GM12878 (cell line): ENCODE results near the gene NT5DC3. TPM values are rescaled to one million over a fixed set of nuclear protein-coding genes. Genes with fewer than 3 reads are reported as not detected.

Source experiments
- ATAC-seq: fragments of 200-7000 bp; cut with Tn5 transposase; 3 replicates; pipeline ENCODE4 v1.9.1; 2020; ENCODE audit warnings: mild to moderate bottlenecking, moderate library complexity
- BruUV-seq: library from RNA; stranded (reverse); fragments of 400-500 nt; replicated peaks from 2 replicates; lab custom pipeline; 2021; lab: Mats Ljungman, UMichigan
- CTCF ChIA-PET: fragments of 300-600 bp; sonication (Branson Sonifier 250); formaldehyde crosslinking; extraction: SDS; loops from one replicate; lab custom pipeline; 2021; ENCODE audit warnings: inconsistent platforms; lab: Yijun Ruan, JAX
- POLR2A ChIA-PET: fragments of 350-600 bp; formaldehyde crosslinking; extraction: SDS; loops from one replicate; lab custom pipeline; 2021; ENCODE audit warnings: inconsistent platforms; lab: Charles Lee
- RAD21 ChIA-PET: fragments of 300-600 bp; sonication (Branson Sonifier 250); formaldehyde crosslinking; loops from one replicate; lab custom pipeline; 2023; ENCODE audit warnings: antibody characterized with exemption; ENCODE audit not compliant: unreplicated experiment; lab: Charles Lee
- SMC1A ChIA-PET: fragments of 300-600 bp; sonication (Branson Sonifier 250); formaldehyde crosslinking; loops from one replicate; lab custom pipeline; 2023; ENCODE audit not compliant: unreplicated experiment, uncharacterized antibody; lab: Charles Lee
- DNase-seq: peaks from one replicate; pipeline ENCODE4 v3.0.0-alpha.2; 2011; ENCODE audit warnings: low read depth, low spot score
- FAIRE-seq: peaks from 3 replicates; lab custom pipeline; 2011; peaks lifted over from hg19 to GRCh38; lab: Jason Lieb, UNC
- H2AFZ ChIP-seq: 2 replicates; pipeline ENCODE4 v1.6.0; 2011; ENCODE audit warnings: low read depth, low read length, control low read depth; ENCODE audit not compliant: control insufficient read depth
- H3K27ac ChIP-seq: 2 replicates; pipeline ENCODE4 v1.5.1; 2011; ENCODE audit warnings: control low read depth; ENCODE audit not compliant: control insufficient read depth, insufficient read depth
- H3K27me3 ChIP-seq, 2 experiments: replicated peaks in 1 of 2; 2 replicates each; pipeline versions ENCODE4 v1.6.0 to v1.6.1; 2011; ENCODE audit warnings: low read length in 1 of 2; ENCODE audit not compliant: control insufficient read depth in 2 of 2, insufficient read depth in 2 of 2
- H3K36me3 ChIP-seq, 2 experiments: 2 replicates each; pipeline ENCODE4 v1.5.1; 2011; ENCODE audit warnings: low read length in 1 of 2; ENCODE audit not compliant: control insufficient read depth in 2 of 2, insufficient read depth in 2 of 2
- H3K4me1 ChIP-seq: 2 replicates; pipeline ENCODE4 v1.6.1; 2011; ENCODE audit warnings: mild to moderate bottlenecking, low read length, moderate library complexity, mixed read lengths; ENCODE audit not compliant: control insufficient read depth, insufficient read depth
- H3K4me2 ChIP-seq: 2 replicates; pipeline ENCODE4 v1.6.0; 2011; ENCODE audit warnings: control low read depth; ENCODE audit not compliant: control insufficient read depth, insufficient read depth
- H3K4me3 ChIP-seq: fragments of 200-600 bp; sonication (generic); 2 replicates; pipeline ENCODE4 v1.5.1; 2016
- H3K79me2 ChIP-seq: 2 replicates; pipeline ENCODE4 v1.6.0; 2011; ENCODE audit warnings: low read length; ENCODE audit not compliant: control insufficient read depth, insufficient read depth
- H3K9ac ChIP-seq: 2 replicates; pipeline ENCODE4 v1.8.0; 2011; ENCODE audit warnings: low read length, control low read depth, mixed read lengths; ENCODE audit not compliant: control insufficient read depth, insufficient read depth
- H3K9me3 ChIP-seq: replicated peaks from 3 replicates; pipeline ENCODE4 v1.5.1; 2011; ENCODE audit warnings: mild to moderate bottlenecking, low read length; ENCODE audit not compliant: control insufficient read depth, insufficient read depth
- H4K20me1 ChIP-seq: 2 replicates; pipeline ENCODE4 v1.6.0; 2011; ENCODE audit not compliant: control insufficient read depth, insufficient read depth
- HDAC2 ChIP-seq: fragments of 200-600 bp; sonication (generic); IDR thresholded peaks from 2 replicates; pipeline ENCODE4 v1.6.1; 2017
- HDGF ChIP-seq: fragments of 450-650 bp; IDR thresholded peaks from 2 replicates; pipeline ENCODE4 v1.6.1; 2016; ENCODE audit warnings: antibody characterized with exemption
- NBN ChIP-seq: fragments of 450-650 bp; IDR thresholded peaks from 2 replicates; pipeline ENCODE4 v1.6.1; 2016
- NFXL1 ChIP-seq: fragments of 450-650 bp; IDR thresholded peaks from 2 replicates; pipeline ENCODE4 v1.6.1; 2017; ENCODE audit warnings: antibody characterized with exemption, mild to moderate bottlenecking, borderline replicate concordance
- POLR2AphosphoS5 ChIP-seq: IDR thresholded peaks from 2 replicates; pipeline ENCODE4 v1.6.1; 2011; ENCODE audit warnings: mild to moderate bottlenecking, low read length, inconsistent platforms
- RBBP5 ChIP-seq: fragments of 200-600 bp; sonication (generic); conservative IDR thresholded peaks from 2 replicates; pipeline ENCODE4 v1.6.1; 2016
- YBX1 ChIP-seq: fragments of 450-650 bp; IDR thresholded peaks from 2 replicates; pipeline ENCODE4 v1.6.1; 2016; ENCODE audit warnings: antibody characterized with exemption
- ZNF217 ChIP-seq: fragments of 450-650 bp; IDR thresholded peaks from 2 replicates; pipeline ENCODE4 v1.6.1; 2017; ENCODE audit warnings: antibody characterized with exemption, mild to moderate bottlenecking
- ZSCAN29 ChIP-seq: fragments of 450-650 bp; IDR thresholded peaks from 2 replicates; pipeline ENCODE4 v1.6.1; 2017; ENCODE audit warnings: mild to moderate bottlenecking, moderate library complexity
- WGBS: methylation state at CpG from one replicate; pipeline ENCODE4 v1.1.6; 2016; ENCODE audit warnings: low lambda C conversion rate; ENCODE audit not compliant: insufficient replicate concordance, insufficient coverage; ENCODE audit errors: missing lambda C conversion rate; 5-methylcytosine and 5-hydroxymethylcytosine counted together
- in situ Hi-C: fragments of 300-500 bp; cut with MboI; formaldehyde crosslinking; loops from 9 replicates; pipeline ENCODE4 v1.14.3; 2018; ENCODE audit warnings: mixed read lengths
- intact Hi-C: fragments of 100-400 bp; cut with micrococcal nuclease; formaldehyde crosslinking; loops from one replicate; pipeline ENCODE4 v1.14.2; 2022; ENCODE audit not compliant: unreplicated experiment
- polyA plus RNA-seq, 11 experiments: library from polyadenylated mRNA; depleted of rRNA in 4 of 11; unstranded in 6 of 11; stranded (reverse) in 5 of 11; fragments of >200 nt; fragmentation: Nextera tagmentation in 4 of 11; fragmentation: Illumina TruSeq in 1 of 11; extraction: Ambion mirVana in 4 of 11; extraction: Trizol in 1 of 11; gene quantifications; 1 replicate in 1 of 11; 2 replicates in 10 of 11; pipeline versions ENCODE4 v1.2.1 to v1.2.3, GENCODE V29; 2011 to 2016; ENCODE audit warnings: inconsistent platforms in 2 of 11, missing spikeins in 2 of 11, low read depth in 1 of 11
- total RNA-seq, 4 experiments: library from RNA; depleted of rRNA in 3 of 4; stranded (reverse); fragments of >200 nt in 3 of 4; fragmentation: Illumina TruSeq in 1 of 4; extraction: Trizol in 1 of 4; gene quantifications; 2 replicates each; pipeline versions ENCODE4 v1.2.1 to v1.2.3, GENCODE V29; 2013 to 2021
- TF ChIP-seq, protein P1 (sequence below): fragments of 450-650 bp; IDR thresholded peaks from 2 replicates; pipeline ENCODE4 v1.6.1; 2017; ENCODE audit warnings: mild to moderate bottlenecking
- TF ChIP-seq, protein P2 (sequence below): fragments of 450-650 bp; IDR thresholded peaks from 2 replicates; pipeline ENCODE4 v1.6.1; 2016; ENCODE audit warnings: mild to moderate bottlenecking
- TF ChIP-seq, protein P3 (sequence below): fragments of 450-650 bp; formaldehyde crosslinking; IDR thresholded peaks from 2 replicates; pipeline ENCODE4 v1.4.0; 2022; ENCODE audit warnings: mild to moderate bottlenecking, moderate library complexity

NT5DC3 gene
- total and polyA plus RNA-seq, 10 of the 15 experiments (the other 5 are each of a cell fraction or from before 2014, with no cell fraction given) = 2.0 to 12.4 (median 5.9) TPM

DNA sequence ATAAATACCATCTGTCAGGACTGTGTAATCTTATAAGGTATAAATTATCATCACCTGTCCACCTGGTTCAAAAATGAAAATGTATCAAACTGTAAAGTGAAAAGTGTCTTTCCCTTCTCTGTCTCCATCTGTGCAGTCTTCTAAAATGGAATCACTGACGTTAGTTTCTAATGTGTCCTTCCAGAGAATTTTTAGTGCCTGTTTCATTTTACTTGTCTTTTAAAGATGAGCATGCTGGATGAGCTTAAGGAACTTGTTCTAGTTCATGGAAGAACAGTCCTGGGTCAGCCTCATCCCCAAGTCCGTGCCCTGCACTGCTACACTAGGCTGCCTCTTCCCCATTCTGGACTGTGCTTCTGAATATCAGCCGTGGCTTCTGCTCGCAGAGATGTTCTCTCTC is 5.4 kb upstream of the NT5DC3 start (continued):
- TF ChIP-seq, protein P1, sequence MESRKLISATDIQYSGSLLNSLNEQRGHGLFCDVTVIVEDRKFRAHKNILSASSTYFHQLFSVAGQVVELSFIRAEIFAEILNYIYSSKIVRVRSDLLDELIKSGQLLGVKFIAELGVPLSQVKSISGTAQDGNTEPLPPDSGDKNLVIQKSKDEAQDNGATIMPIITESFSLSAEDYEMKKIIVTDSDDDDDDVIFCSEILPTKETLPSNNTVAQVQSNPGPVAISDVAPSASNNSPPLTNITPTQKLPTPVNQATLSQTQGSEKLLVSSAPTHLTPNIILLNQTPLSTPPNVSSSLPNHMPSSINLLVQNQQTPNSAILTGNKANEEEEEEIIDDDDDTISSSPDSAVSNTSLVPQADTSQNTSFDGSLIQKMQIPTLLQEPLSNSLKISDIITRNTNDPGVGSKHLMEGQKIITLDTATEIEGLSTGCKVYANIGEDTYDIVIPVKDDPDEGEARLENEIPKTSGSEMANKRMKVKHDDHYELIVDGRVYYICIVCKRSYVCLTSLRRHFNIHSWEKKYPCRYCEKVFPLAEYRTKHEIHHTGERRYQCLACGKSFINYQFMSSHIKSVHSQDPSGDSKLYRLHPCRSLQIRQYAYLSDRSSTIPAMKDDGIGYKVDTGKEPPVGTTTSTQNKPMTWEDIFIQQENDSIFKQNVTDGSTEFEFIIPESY = no peak
- TF ChIP-seq ZNF217 (no peak), POLR2AphosphoS5 (no peak)

DNA sequence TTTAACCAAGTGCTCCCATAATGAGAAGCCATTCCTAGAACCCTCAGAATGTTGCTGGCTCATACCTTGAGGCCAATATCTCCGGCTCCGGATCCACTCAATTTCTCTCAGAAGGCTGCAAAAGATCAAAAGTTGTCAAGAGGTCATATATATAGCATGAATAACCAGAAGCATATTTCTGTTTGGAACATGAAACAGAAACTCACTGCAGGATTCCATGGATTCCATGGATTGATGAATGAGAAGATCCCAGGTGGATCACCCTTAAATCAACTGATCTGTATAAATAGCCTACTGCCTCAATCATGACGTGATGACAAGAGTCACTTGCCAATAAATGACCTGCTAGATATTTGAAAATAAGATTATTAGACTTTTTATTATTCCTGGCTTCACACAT is 3.3 kb upstream of the NT5DC3 start:
- H3K4me1 ChIP-seq = peaks cover 8% of the 10 kb centered on the region
- in situ Hi-C loops (no loop called here), intact Hi-C loops (loop anchor here (10.0 kb wide), 1 partner anchor 270 kb away; no protein-coding TSS in a partner anchor)
- H3K36me3 ChIP-seq = no peaks in the 10 kb centered on the region
- FAIRE-seq = no peak
- ChIA-PET SMC1A (no interaction called here), RAD21 (no interaction called here), POLR2A (no interaction called here), CTCF (interaction anchor here (1.2 kb wide), 1 partner anchor 11 kb away, joined by 4 read pairs; no protein-coding TSS in a partner anchor)
- WGBS = 58% methylated on average over 3 of the region's 3 CpGs
- no peaks in the 10 kb centered on the region for H3K27me3 ChIP-seq
- no peaks in the 10 kb centered on the region for H3K9me3 ChIP-seq
- no peak overlapping the region for H3K9ac ChIP-seq
- peaks cover 2% of the 10 kb centered on the region; the same call in 1 of the 2 replicates for H3K79me2 ChIP-seq
- ATAC-seq = no peak
- no peak overlapping the region for H2AFZ ChIP-seq
- TF ChIP-seq HDGF = no peak
- no peak for TF ChIP-seq RBBP5
- TF ChIP-seq NFXL1 = no peak
- no peak for TF ChIP-seq NBN
- TF ChIP-seq, protein P2, sequence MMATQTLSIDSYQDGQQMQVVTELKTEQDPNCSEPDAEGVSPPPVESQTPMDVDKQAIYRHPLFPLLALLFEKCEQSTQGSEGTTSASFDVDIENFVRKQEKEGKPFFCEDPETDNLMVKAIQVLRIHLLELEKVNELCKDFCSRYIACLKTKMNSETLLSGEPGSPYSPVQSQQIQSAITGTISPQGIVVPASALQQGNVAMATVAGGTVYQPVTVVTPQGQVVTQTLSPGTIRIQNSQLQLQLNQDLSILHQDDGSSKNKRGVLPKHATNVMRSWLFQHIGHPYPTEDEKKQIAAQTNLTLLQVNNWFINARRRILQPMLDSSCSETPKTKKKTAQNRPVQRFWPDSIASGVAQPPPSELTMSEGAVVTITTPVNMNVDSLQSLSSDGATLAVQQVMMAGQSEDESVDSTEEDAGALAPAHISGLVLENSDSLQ = no peak
- TF ChIP-seq YBX1 = no peak
- TF ChIP-seq ZSCAN29 = no peak
- no peak for TF ChIP-seq HDAC2
- TF ChIP-seq, protein P3, sequence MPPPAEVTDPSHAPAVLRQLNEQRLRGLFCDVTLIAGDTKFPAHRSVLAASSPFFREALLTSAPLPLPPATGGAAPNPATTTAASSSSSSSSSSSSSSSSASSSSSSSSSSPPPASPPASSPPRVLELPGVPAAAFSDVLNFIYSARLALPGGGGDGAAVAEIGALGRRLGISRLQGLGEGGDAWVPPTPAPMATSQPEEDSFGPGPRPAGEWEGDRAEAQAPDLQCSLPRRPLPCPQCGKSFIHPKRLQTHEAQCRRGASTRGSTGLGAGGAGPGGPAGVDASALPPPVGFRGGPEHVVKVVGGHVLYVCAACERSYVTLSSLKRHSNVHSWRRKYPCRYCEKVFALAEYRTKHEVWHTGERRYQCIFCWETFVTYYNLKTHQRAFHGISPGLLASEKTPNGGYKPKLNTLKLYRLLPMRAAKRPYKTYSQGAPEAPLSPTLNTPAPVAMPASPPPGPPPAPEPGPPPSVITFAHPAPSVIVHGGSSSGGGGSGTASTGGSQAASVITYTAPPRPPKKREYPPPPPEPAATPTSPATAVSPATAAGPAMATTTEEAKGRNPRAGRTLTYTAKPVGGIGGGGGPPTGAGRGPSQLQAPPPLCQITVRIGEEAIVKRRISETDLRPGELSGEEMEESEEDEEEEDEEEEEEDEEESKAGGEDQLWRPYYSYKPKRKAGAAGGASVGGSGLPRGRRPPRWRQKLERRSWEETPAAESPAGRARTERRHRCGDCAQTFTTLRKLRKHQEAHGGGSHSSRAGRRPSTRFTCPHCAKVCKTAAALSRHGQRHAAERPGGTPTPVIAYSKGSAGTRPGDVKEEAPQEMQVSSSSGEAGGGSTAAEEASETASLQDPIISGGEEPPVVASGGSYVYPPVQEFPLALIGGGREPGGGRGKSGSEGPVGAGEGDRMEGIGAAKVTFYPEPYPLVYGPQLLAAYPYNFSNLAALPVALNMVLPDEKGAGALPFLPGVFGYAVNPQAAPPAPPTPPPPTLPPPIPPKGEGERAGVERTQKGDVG = no peak
- H3K4me3 ChIP-seq = no peak overlapping the region
- no peak overlapping the region for H3K27ac ChIP-seq
- DNase-seq = no peak
- H4K20me1 ChIP-seq = no peaks in the 10 kb centered on the region
- BruUV-seq = no TSS peak
- no peak overlapping the region for H3K4me2 ChIP-seq
